ENCODE data around the gene HAPLN2.

Gene HAPLN2

GRCh38 chr1:156670791-156671190 is 51.6 kb downstream of the HAPLN2 start:
- no peak for DNase-seq (ENCODE audit: low read depth)
- no peak overlapping the region for H3K4me3 ChIP-seq (ENCODE audit: low read depth, low read length)
- TF ChIP-seq, protein P1, sequence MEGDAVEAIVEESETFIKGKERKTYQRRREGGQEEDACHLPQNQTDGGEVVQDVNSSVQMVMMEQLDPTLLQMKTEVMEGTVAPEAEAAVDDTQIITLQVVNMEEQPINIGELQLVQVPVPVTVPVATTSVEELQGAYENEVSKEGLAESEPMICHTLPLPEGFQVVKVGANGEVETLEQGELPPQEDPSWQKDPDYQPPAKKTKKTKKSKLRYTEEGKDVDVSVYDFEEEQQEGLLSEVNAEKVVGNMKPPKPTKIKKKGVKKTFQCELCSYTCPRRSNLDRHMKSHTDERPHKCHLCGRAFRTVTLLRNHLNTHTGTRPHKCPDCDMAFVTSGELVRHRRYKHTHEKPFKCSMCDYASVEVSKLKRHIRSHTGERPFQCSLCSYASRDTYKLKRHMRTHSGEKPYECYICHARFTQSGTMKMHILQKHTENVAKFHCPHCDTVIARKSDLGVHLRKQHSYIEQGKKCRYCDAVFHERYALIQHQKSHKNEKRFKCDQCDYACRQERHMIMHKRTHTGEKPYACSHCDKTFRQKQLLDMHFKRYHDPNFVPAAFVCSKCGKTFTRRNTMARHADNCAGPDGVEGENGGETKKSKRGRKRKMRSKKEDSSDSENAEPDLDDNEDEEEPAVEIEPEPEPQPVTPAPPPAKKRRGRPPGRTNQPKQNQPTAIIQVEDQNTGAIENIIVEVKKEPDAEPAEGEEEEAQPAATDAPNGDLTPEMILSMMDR (IDR thresholded peaks at IDR 0.05; ENCODE audit: insufficient read depth, low read depth, low read length, missing control alignments): no peak

DNA sequence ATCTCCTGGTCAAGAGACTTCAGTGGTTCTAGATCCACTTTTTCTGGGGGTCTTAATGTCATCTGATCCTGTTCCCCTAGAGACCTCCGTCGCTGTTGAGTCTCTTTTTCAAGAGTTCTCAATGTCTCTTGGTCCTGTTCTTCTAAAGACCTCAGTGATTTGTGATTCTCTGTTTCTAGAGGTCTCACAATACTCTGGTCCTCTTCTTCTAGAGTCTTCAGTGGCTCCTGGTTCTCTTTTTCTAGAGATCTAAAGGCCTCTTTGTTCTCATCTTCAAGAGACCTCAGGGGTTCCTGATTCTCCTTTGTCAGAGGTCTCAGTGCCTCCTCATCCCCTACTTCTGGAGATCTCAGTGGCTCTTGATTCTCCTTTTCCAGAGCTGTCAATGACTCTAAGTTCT is 52.6 kb downstream of the HAPLN2 start:
- TF ChIP-seq, protein P1 (IDR thresholded peaks at IDR 0.05; ENCODE audit: insufficient read depth, low read depth, low read length, missing control alignments): no peak
- DNase-seq (ENCODE audit: low read depth): no peak
- no peak overlapping the region for H3K4me3 ChIP-seq (ENCODE audit: low read depth, low read length)

- TF ChIP-seq, protein P1 (IDR thresholded peaks at IDR 0.05; ENCODE audit: insufficient read depth, low read depth, low read length, missing control alignments): no peak
- no peak for DNase-seq (ENCODE audit: low read depth)
- H3K4me3 ChIP-seq (ENCODE audit: low read depth, low read length): no peak overlapping the region
Measured at GRCh38 chr1:156673387-156674121, 54.3 kb downstream of the HAPLN2 start.
